GM21360 (cell line): Measurements from ENCODE around the gene RBM12.

ENCODE experiments used
- ATAC-seq: cut with Tn5 transposase; IDR thresholded peaks from one replicate; pipeline ENCODE4 v1.9.1; 2021; ENCODE audit warnings: mild to moderate bottlenecking, moderate library complexity; ENCODE audit not compliant: unreplicated experiment

RBM12 gene

GRCh38 chr20:35600993-35601973 lies 63.4 kb downstream of the RBM12 start:
- ATAC-seq, result no peak

GRCh38 chr20:35600176-35600992 lies 64.3 kb downstream of the RBM12 start:
- ATAC-seq, result no peak

- ATAC-seq, result no peak
Measured at GRCh38 chr20:35599776-35600120, 65.0 kb downstream of the RBM12 start.
